SK-N-SH treated with all-trans-retinoic acid at 6 μM for 48 hours (cell line): ENCODE data around the gene ARHGAP44.

Source experiments
- ATAC-seq: fragments of 200-7000 bp; cut with Tn5 transposase; 3 replicates; pipeline ENCODE4 v1.9.1; 2020; ENCODE audit warnings: mild to moderate bottlenecking, moderate library complexity
- ARNTL ChIP-seq: fragments of 450-650 bp; formaldehyde crosslinking; IDR thresholded peaks from 2 replicates; pipeline ENCODE4 v1.5.0; 2020; ENCODE audit warnings: low read depth, mild to moderate bottlenecking, moderate library complexity, borderline replicate concordance
- BACH2 ChIP-seq: fragments of 250-450 bp; sonication (Bioruptor Pico); IDR thresholded peaks from 2 replicates; pipeline ENCODE4 v1.9.0; 2021; ENCODE audit warnings: mild to moderate bottlenecking, borderline replicate concordance
- CSDC2 ChIP-seq: fragments of 250-450 bp; sonication (Bioruptor Pico); IDR thresholded peaks from 2 replicates; pipeline ENCODE4 v1.5.0; 2020; ENCODE audit warnings: mild to moderate bottlenecking, moderate library complexity
- ESRRG ChIP-seq: fragments of 250-450 bp; sonication (Bioruptor Pico); IDR thresholded peaks from 2 replicates; pipeline ENCODE4 v1.6.1; 2021; ENCODE audit warnings: mild to moderate bottlenecking
- GLIS3 ChIP-seq: fragments of 250-450 bp; sonication (Bioruptor Pico); IDR thresholded peaks from 2 replicates; pipeline ENCODE4 v1.5.0; 2020; ENCODE audit warnings: mild to moderate bottlenecking, moderate library complexity
- ISL1 ChIP-seq: fragments of 250-450 bp; sonication (Bioruptor Pico); IDR thresholded peaks from 2 replicates; pipeline ENCODE4 v2.1.2; 2022; ENCODE audit warnings: mild to moderate bottlenecking, moderate library complexity
- OSR1 ChIP-seq: fragments of 250-450 bp; sonication (Bioruptor Pico); IDR thresholded peaks from 2 replicates; pipeline ENCODE4 v1.8.0; 2022; ENCODE audit warnings: moderate library complexity, mild to moderate bottlenecking, inconsistent platforms
- PPARA ChIP-seq: fragments of 250-450 bp; sonication (Bioruptor Pico); IDR thresholded peaks from 2 replicates; pipeline ENCODE4 v1.5.0; 2020; ENCODE audit warnings: mild to moderate bottlenecking, borderline replicate concordance
- RARB ChIP-seq: fragments of 250-450 bp; sonication (Bioruptor Pico); IDR thresholded peaks from 2 replicates; pipeline ENCODE4 v1.8.0; 2021; ENCODE audit warnings: mild to moderate bottlenecking, moderate library complexity
- SNAI2 ChIP-seq: fragments of 250-450 bp; sonication (Bioruptor Pico); IDR thresholded peaks from 2 replicates; pipeline ENCODE4 v1.5.0; 2020; ENCODE audit warnings: mild to moderate bottlenecking, moderate library complexity
- TCF4 ChIP-seq: fragments of 250-450 bp; sonication (Bioruptor Pico); IDR thresholded peaks from 2 replicates; pipeline ENCODE4 v1.8.0; 2021; ENCODE audit warnings: mild to moderate bottlenecking, moderate library complexity, borderline replicate concordance
- TOX ChIP-seq: fragments of 250-450 bp; sonication (Bioruptor Pico); IDR thresholded peaks from 2 replicates; pipeline ENCODE4 v1.8.0; 2021; ENCODE audit warnings: mild to moderate bottlenecking, moderate library complexity, borderline replicate concordance
- ZC3H10 ChIP-seq: fragments of 250-450 bp; sonication (Bioruptor Pico); IDR thresholded peaks from 2 replicates; pipeline ENCODE4 v1.5.1; 2021; ENCODE audit warnings: mild to moderate bottlenecking, moderate library complexity
- ZFP30 ChIP-seq: fragments of 450-650 bp; formaldehyde crosslinking; IDR thresholded peaks from 2 replicates; pipeline ENCODE4 v1.5.0; 2022; ENCODE audit warnings: mild to moderate bottlenecking, moderate library complexity
- ZNF565 ChIP-seq: fragments of 450-650 bp; formaldehyde crosslinking; conservative IDR thresholded peaks from 2 replicates; pipeline ENCODE4 v1.5.0; 2020; ENCODE audit warnings: low read depth, mild to moderate bottlenecking, moderate library complexity
- ZNF8 ChIP-seq: fragments of 450-650 bp; formaldehyde crosslinking; IDR thresholded peaks from 2 replicates; pipeline ENCODE4 v1.5.0; 2020; ENCODE audit warnings: mild to moderate bottlenecking, moderate library complexity
- TF ChIP-seq, protein P1 (sequence below): fragments of 250-450 bp; sonication (Bioruptor Pico); IDR thresholded peaks from 2 replicates; pipeline ENCODE4 v1.8.0; 2020; ENCODE audit warnings: mild to moderate bottlenecking, moderate library complexity, borderline replicate concordance
- TF ChIP-seq, protein P2 (sequence below): fragments of 250-450 bp; sonication (Bioruptor Pico); IDR thresholded peaks from 2 replicates; pipeline ENCODE4 v1.5.1; 2020; ENCODE audit warnings: low read depth, mild to moderate bottlenecking, moderate library complexity
- TF ChIP-seq, protein P3 (sequence below): fragments of 250-450 bp; sonication (Bioruptor Pico); IDR thresholded peaks from 2 replicates; pipeline ENCODE4 v1.8.0; 2021; ENCODE audit warnings: low read depth, mild to moderate bottlenecking, moderate library complexity, borderline replicate concordance
- TF ChIP-seq, protein P4 (sequence below): fragments of 250-450 bp; sonication (Bioruptor Pico); IDR thresholded peaks from 2 replicates; pipeline ENCODE4 v1.5.0; 2020; ENCODE audit warnings: mild to moderate bottlenecking, moderate library complexity

Gene ARHGAP44

DNA sequence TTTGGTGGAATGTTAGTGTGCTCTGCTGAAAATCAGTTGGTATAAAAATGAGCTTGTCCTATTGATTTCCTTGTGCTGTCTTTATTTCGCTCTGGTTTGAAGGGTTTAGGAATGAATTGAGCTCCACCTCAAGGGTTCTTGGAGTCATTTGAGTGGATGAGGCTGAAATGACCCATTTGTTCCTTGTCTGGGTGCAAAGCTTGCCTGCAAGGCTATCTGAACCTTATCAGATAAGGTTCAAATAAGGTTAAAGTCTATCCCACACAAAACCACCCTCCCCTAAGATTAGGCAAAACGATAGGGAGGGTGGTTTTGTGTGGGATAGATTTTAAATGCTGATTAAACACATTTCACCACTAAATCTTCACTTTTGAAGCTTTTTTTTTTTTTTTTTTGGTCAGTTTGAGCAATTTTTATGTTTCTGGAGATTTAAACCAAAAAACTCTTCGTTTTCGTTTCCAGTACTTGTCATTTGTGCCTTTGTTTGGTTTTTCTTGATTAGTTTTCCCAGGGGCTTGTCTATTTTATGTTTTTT lies 62.7 kb downstream of the ARHGAP44 start (continued):
- TF ChIP-seq OSR1 (no peak), SNAI2 (CRISPR knock-in tag) (no peak), PPARA (CRISPR knock-in tag) (no peak)
- TF ChIP-seq, protein P1, sequence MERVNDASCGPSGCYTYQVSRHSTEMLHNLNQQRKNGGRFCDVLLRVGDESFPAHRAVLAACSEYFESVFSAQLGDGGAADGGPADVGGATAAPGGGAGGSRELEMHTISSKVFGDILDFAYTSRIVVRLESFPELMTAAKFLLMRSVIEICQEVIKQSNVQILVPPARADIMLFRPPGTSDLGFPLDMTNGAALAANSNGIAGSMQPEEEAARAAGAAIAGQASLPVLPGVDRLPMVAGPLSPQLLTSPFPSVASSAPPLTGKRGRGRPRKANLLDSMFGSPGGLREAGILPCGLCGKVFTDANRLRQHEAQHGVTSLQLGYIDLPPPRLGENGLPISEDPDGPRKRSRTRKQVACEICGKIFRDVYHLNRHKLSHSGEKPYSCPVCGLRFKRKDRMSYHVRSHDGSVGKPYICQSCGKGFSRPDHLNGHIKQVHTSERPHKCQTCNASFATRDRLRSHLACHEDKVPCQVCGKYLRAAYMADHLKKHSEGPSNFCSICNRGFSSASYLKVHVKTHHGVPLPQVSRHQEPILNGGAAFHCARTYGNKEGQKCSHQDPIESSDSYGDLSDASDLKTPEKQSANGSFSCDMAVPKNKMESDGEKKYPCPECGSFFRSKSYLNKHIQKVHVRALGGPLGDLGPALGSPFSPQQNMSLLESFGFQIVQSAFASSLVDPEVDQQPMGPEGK (CRISPR knock-in tag): no peak

DNA sequence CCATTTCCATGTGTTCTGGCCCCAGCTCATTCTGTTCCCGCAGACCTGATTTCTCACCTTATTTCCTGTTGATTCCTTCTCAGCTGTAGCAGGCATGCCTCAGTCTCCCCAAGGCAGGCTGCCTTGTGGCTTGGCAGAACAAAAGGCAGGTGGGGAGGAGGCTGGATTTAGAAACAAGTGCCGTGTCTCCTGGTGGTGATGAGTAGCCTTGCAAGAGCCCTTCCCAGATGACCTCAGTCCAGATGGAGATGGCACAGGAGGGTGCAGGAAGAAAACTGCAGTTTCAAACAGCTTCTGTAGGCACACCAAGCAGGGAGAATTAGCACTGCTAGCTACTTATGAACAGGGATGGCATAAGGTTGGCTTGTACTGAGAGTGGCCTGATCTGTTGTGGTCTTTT lies 64.6 kb downstream of the ARHGAP44 start:
- ATAC-seq: no peak
- TF ChIP-seq OSR1 (no peak), ZFP30 (CRISPR knock-in tag) (no peak), TCF4 (CRISPR knock-in tag) (no peak), RARB (CRISPR knock-in tag) (no peak), PPARA (CRISPR knock-in tag) (no peak), TOX (CRISPR knock-in tag) (no peak), ZNF565 (no peak), CSDC2 (CRISPR knock-in tag) (no peak), ISL1 (no peak), GLIS3 (CRISPR knock-in tag) (no peak), ZNF8 (CRISPR knock-in tag) (no peak), ZC3H10 (CRISPR knock-in tag) (no peak), ARNTL (CRISPR knock-in tag) (no peak)
- TF ChIP-seq, protein P2, sequence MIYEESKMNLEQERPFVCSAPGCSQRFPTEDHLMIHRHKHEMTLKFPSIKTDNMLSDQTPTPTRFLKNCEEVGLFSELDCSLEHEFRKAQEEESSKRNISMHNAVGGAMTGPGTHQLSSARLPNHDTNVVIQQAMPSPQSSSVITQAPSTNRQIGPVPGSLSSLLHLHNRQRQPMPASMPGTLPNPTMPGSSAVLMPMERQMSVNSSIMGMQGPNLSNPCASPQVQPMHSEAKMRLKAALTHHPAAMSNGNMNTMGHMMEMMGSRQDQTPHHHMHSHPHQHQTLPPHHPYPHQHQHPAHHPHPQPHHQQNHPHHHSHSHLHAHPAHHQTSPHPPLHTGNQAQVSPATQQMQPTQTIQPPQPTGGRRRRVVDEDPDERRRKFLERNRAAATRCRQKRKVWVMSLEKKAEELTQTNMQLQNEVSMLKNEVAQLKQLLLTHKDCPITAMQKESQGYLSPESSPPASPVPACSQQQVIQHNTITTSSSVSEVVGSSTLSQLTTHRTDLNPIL: no peak
- TF ChIP-seq, protein P3, sequence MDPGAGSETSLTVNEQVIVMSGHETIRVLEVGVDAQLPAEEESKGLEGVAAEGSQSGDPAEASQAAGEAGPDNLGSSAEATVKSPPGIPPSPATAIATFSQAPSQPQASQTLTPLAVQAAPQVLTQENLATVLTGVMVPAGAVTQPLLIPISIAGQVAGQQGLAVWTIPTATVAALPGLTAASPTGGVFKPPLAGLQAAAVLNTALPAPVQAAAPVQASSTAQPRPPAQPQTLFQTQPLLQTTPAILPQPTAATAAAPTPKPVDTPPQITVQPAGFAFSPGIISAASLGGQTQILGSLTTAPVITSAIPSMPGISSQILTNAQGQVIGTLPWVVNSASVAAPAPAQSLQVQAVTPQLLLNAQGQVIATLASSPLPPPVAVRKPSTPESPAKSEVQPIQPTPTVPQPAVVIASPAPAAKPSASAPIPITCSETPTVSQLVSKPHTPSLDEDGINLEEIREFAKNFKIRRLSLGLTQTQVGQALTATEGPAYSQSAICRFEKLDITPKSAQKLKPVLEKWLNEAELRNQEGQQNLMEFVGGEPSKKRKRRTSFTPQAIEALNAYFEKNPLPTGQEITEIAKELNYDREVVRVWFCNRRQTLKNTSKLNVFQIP (CRISPR knock-in tag): no peak
- TF ChIP-seq, protein P4, sequence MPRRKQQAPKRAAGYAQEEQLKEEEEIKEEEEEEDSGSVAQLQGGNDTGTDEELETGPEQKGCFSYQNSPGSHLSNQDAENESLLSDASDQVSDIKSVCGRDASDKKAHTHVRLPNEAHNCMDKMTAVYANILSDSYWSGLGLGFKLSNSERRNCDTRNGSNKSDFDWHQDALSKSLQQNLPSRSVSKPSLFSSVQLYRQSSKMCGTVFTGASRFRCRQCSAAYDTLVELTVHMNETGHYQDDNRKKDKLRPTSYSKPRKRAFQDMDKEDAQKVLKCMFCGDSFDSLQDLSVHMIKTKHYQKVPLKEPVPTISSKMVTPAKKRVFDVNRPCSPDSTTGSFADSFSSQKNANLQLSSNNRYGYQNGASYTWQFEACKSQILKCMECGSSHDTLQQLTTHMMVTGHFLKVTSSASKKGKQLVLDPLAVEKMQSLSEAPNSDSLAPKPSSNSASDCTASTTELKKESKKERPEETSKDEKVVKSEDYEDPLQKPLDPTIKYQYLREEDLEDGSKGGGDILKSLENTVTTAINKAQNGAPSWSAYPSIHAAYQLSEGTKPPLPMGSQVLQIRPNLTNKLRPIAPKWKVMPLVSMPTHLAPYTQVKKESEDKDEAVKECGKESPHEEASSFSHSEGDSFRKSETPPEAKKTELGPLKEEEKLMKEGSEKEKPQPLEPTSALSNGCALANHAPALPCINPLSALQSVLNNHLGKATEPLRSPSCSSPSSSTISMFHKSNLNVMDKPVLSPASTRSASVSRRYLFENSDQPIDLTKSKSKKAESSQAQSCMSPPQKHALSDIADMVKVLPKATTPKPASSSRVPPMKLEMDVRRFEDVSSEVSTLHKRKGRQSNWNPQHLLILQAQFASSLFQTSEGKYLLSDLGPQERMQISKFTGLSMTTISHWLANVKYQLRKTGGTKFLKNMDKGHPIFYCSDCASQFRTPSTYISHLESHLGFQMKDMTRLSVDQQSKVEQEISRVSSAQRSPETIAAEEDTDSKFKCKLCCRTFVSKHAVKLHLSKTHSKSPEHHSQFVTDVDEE (CRISPR knock-in tag): no peak

DNA sequence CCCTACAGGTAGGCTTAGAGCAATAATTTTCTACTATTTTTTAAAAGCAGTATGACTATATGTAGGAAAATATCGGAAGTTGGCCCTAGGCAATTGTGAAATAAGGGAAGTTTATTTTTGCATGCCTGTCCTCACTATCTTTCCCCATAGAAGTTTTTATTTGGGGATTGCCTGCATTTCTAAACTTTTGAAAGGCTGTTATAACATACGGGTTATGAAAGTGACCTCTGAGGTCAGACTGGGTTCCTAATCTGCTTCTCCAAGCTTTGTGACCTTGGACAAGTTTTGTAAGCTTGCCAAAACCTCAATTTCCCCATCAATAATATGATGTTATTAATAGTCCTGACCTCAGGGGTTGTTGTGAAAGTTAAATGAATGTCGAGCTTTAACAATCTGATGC lies 67.1 kb downstream of the ARHGAP44 start:
- ATAC-seq: no peak
- TF ChIP-seq RARB (CRISPR knock-in tag) (no peak), ESRRG (CRISPR knock-in tag) (no peak), TOX (CRISPR knock-in tag) (no peak), ZFP30 (CRISPR knock-in tag) (no peak), ZNF565 (no peak), ISL1 (no peak), GLIS3 (CRISPR knock-in tag) (no peak), BACH2 (CRISPR knock-in tag) (no peak), ARNTL (CRISPR knock-in tag) (no peak)
- TF ChIP-seq, protein P4 (CRISPR knock-in tag): no peak
- TF ChIP-seq, protein P1 (CRISPR knock-in tag): no peak
- TF ChIP-seq, protein P3 (CRISPR knock-in tag): no peak
- TF ChIP-seq, protein P2: no peak
